B cell (primary cell): Measurements from ENCODE around the gene NMB. TPM values are rescaled to one million over a fixed set of nuclear protein-coding genes. Genes with fewer than 3 reads are reported as not detected.

Experiments used
- ATAC-seq: fragments of 200-7000 bp; cut with Tn5 transposase; one replicate; pipeline ENCODE4 v1.10.0; 2021; ENCODE audit warnings: low read depth, mild to moderate bottlenecking, moderate number of reproducible peaks, moderate library complexity
- CTCF ChIA-PET: fragments of 350-600 bp; sonication (Branson Sonifier 250); formaldehyde crosslinking; loops from one replicate; lab custom pipeline; 2021; ENCODE audit warnings: antibody characterized with exemption, inconsistent platforms; lab: Charles Lee
- POLR2A ChIA-PET: fragments of 350-600 bp; sonication (Branson Sonifier 250); formaldehyde crosslinking; loops from one replicate; lab custom pipeline; 2021; ENCODE audit warnings: antibody characterized with exemption; lab: Charles Lee
- DNase-seq: peaks from one replicate; pipeline ENCODE4 v3.0.0; 2013
- H2AFZ ChIP-seq: 2 replicates; pipeline ENCODE4 v1.6.1; 2012; ENCODE audit warnings: mild to moderate bottlenecking, low read depth, low read length; ENCODE audit not compliant: insufficient read depth, poor library complexity, severe bottlenecking
- H3K27ac ChIP-seq, 2 donors: 1 replicate in 1 of 2; 2 replicates in 1 of 2; pipeline ENCODE4 v1.5.1; 2012 to 2013; ENCODE audit warnings: low read length in 2 of 2, mild to moderate bottlenecking in 2 of 2, moderate library complexity in 1 of 2
- H3K27me3 ChIP-seq, 4 experiments: fragments of 200-600 bp in 1 of 4; sonication (generic) in 1 of 4; replicated peaks in 1 of 4; 1 replicate in 2 of 4; 2 replicates in 2 of 4; pipeline versions ENCODE4 v1.6.1 to v1.7.0; 2013 to 2016; ENCODE audit warnings: low read length in 3 of 4, mild to moderate bottlenecking in 2 of 4, mixed read lengths in 1 of 4, moderate library complexity in 1 of 4; ENCODE audit not compliant: insufficient read depth in 4 of 4, control insufficient read depth in 3 of 4; ENCODE audit errors: control extremely low read depth in 1 of 4
- H3K36me3 ChIP-seq, 2 experiments: replicated peaks in 1 of 2; 1 replicate in 1 of 2; 2 replicates in 1 of 2; pipeline versions ENCODE4 v1.6.1 to v1.7.1; 2013; ENCODE audit warnings: low read length in 1 of 2; ENCODE audit not compliant: insufficient read depth in 2 of 2, control insufficient read depth in 1 of 2; ENCODE audit errors: control extremely low read depth in 1 of 2, extremely low read depth in 1 of 2
- H3K4me1 ChIP-seq, 2 donors: fragments of 200-600 bp in 1 of 2; sonication (generic) in 1 of 2; 1 replicate in 1 of 2; 2 replicates in 1 of 2; pipeline versions ENCODE4 v1.5.1 to v1.6.1; 2013 to 2017; ENCODE audit warnings: low read length in 2 of 2; ENCODE audit not compliant: control insufficient read depth in 2 of 2, insufficient read depth in 2 of 2
- H3K4me2 ChIP-seq: replicated peaks from 2 replicates; pipeline ENCODE3; 2012; ENCODE audit warnings: mild to moderate bottlenecking, low read depth, low read length; ENCODE audit not compliant: poor library complexity, severe bottlenecking
- H3K4me3 ChIP-seq, 5 experiments: fragments of 200-600 bp in 1 of 5; sonication (generic) in 1 of 5; 1 replicate in 3 of 5; 2 replicates in 2 of 5; pipeline versions ENCODE4 v1.5.1 to v1.7.0; 2011 to 2016; ENCODE audit warnings: low read length in 4 of 5, mild to moderate bottlenecking in 4 of 5, low read depth in 2 of 5, control low read depth in 1 of 5, moderate library complexity in 1 of 5; ENCODE audit not compliant: insufficient read depth in 1 of 5; ENCODE audit errors: control extremely low read depth in 1 of 5, extremely low read depth in 1 of 5
- H3K79me2 ChIP-seq: fragments of 200-600 bp; sonication (generic); one replicate; pipeline ENCODE4 v1.6.0; 2016; ENCODE audit warnings: low read length; ENCODE audit not compliant: control insufficient read depth, insufficient read depth
- H3K9ac ChIP-seq: fragments of 200-600 bp; sonication (generic); 2 replicates; pipeline ENCODE4 v1.6.1; 2017; ENCODE audit warnings: mild to moderate bottlenecking, low read length, moderate library complexity
- H3K9me3 ChIP-seq, 3 donors: one replicate each; pipeline versions ENCODE4 v1.6.1 to v1.7.1; 2013; ENCODE audit warnings: low read length in 2 of 3; ENCODE audit not compliant: control insufficient read depth in 2 of 3, insufficient read depth in 1 of 3; ENCODE audit errors: control extremely low read depth in 1 of 3
- H4K20me1 ChIP-seq: 2 replicates; pipeline ENCODE4 v1.6.0; 2012; ENCODE audit warnings: mild to moderate bottlenecking, low read length; ENCODE audit not compliant: insufficient read depth, control insufficient read depth, poor library complexity, severe bottlenecking
- H3K27ac Mint-ChIP-seq: one replicate; pipeline ENCODE4 v1.8.0; 2021; ENCODE audit warnings: mixed read lengths
- H3K27me3 Mint-ChIP-seq: one replicate; pipeline ENCODE4 v1.8.0; 2021; ENCODE audit warnings: mixed read lengths
- H3K4me1 Mint-ChIP-seq: one replicate; pipeline ENCODE4 v1.8.0; 2021; ENCODE audit warnings: mixed read lengths
- H3K4me3 Mint-ChIP-seq: one replicate; pipeline ENCODE4 v1.8.0; 2021; ENCODE audit warnings: mixed read lengths
- H3K9me3 Mint-ChIP-seq: one replicate; pipeline ENCODE4 v1.8.0; 2022; ENCODE audit warnings: mixed read lengths; ENCODE audit not compliant: insufficient read depth
- CTCF ChIP-seq: fragments of 200-600 bp; IDR thresholded peaks from one replicate; pipeline ENCODE4 v1.8.0; 2022; ENCODE audit warnings: antibody characterized with exemption, mild to moderate bottlenecking
- EZH2 ChIP-seq: IDR thresholded peaks from 2 replicates; pipeline ENCODE4 v1.6.1; 2012; ENCODE audit warnings: borderline replicate concordance, low read depth, mild to moderate bottlenecking, moderate library complexity, low read length; ENCODE audit not compliant: insufficient read depth, poor library complexity, severe bottlenecking
- WGBS: methylation state at CpG from one replicate; pipeline ENCODE4 v1.1.5; 2013; ENCODE audit warnings: missing lambda C conversion rate; ENCODE audit not compliant: insufficient coverage; 5-methylcytosine and 5-hydroxymethylcytosine counted together
- intact Hi-C: fragments of 100-400 bp; cut with micrococcal nuclease; formaldehyde crosslinking; loops from one replicate; pipeline ENCODE4 v1.10.0; 2022
- polyA plus RNA-seq: library from polyadenylated mRNA; depleted of rRNA; stranded (reverse); fragments of >200 nt; gene quantifications from 2 replicates; pipeline ENCODE4 v1.2.3, GENCODE V29; 2012
- total RNA-seq, 2 donors: library from RNA; stranded (reverse); fragments of 120-200 nt in 1 of 2; gene quantifications; 1 replicate in 1 of 2; 2 replicates in 1 of 2; pipeline versions ENCODE4 v1.2.3 to v1.2.4, GENCODE V29; 2013 to 2022

Gene NMB
- total and polyA plus RNA-seq, 2 donors (not counting 1 experiment from before 2014, with no cell fraction given) = 2.3 to 3.0 TPM

DNA sequence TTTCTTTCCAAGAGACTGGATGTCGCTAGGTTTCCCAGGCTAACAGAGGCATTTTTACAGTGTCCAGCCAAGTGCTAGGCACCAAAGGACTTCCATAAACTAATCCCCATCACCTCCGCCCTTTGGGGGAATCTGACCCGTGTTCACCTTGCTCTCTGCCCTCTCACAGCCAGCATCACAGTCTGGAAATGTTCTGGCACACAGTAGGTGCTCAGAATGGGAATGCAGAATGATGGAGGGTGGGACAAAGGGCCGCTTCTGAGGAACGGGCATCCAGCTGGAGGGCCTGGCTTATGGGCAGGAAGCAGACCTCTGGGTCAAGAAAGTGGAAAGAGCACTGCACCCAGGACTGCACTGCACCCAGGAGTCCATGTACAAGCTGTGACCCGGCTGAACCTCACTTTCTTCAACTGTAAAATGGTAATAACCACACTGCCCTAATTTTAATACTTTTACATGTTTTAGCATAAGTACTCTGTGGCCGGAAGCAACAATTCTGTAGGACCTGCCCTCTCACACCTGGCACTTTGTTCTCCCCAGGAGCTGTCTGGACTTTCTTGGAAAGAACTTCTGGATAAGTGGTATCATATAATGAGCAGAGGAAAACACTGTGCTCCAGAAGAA lies 901 bp upstream of the NMB start:
- ChIA-PET CTCF (interaction anchor here (0.8 to 3.7 kb wide), 14 partner anchors 25 to 352 kb away, joined by 3 to 17 read pairs (median 4); partner anchors contain the start of gene SEC11A), POLR2A (interaction anchor here (0.7 to 1.6 kb wide), 7 partner anchors 57 to 321 kb away, joined by 3 to 18 read pairs (median 5); partner anchors contain the start of gene SEC11A)
- intact Hi-C loops = loop anchor here (1.0 kb wide), 6 partner anchors 28 to 321 kb away; partner anchors contain the start of genes SEC11A and ZNF592
- Histone ChIP-seq H2AFZ (peak overlapping the region; percentile 95), H3K4me1 (peaks cover 17 to 24% of the 10 kb centered on the region in 2 donors), H3K27me3 (no peaks in the 10 kb centered on the region), H3K27ac (peak overlapping the region in 1 of 2 donors; percentile 69), H3K79me2 (peaks cover 2% of the 10 kb centered on the region), H3K4me2 (peak overlapping the region; percentile 95), H3K9me3 (no peaks in the 10 kb centered on the region), H3K9ac (peak overlapping the region; percentile 76), H4K20me1 (no peaks in the 10 kb centered on the region), H3K4me3 (peak overlapping the region; percentile 38 to 86 (median 63)), H3K36me3 (no peaks in the 10 kb centered on the region)
- DNase-seq = peak; percentile 15
- H3K27me3 Mint-ChIP-seq = no peaks in the 10 kb centered on the region
- H3K4me3 Mint-ChIP-seq = peak overlapping the region; percentile 83
- H3K27ac Mint-ChIP-seq = peak overlapping the region; percentile 87
- H3K9me3 Mint-ChIP-seq = no peaks in the 10 kb centered on the region
- WGBS = 57% methylated on average over 3 of the region's 7 CpGs
- TF ChIP-seq CTCF (no peak), EZH2 (no peak)
- peaks cover 27% of the 10 kb centered on the region for H3K4me1 Mint-ChIP-seq
- ATAC-seq = no peak

DNA sequence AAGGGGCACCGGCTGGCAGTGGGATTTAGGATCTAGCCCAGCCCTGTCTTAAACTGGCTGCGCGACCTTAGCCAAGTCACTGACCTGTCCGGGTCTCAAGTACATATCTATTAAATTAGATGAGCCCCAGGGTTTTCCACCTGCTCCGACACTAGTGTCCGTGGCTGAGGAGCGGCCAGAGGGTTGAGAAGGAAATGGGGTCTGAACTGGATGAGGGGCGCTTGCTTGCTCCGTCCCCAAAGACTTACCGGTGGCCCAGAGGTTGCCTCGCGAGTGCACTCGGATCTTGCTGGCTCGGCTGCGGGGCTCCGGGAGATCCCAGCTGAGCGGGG lies 285 bp downstream of the NMB start:
- Histone ChIP-seq H4K20me1 (no peaks in the 10 kb centered on the region), H3K27ac (peak overlapping the region in 1 of 2 donors; percentile 30), H3K27me3 (no peaks in the 10 kb centered on the region), H3K4me2 (peak overlapping the region; percentile 95), H3K36me3 (no peaks in the 10 kb centered on the region), H3K4me1 (peaks cover 24 to 35% of the 10 kb centered on the region in 2 donors), H3K79me2 (peaks cover 13% of the 10 kb centered on the region), H3K9me3 (no peaks in the 10 kb centered on the region), H3K4me3 (peak overlapping the region; percentile 12 to 86 (median 63)), H2AFZ (peak overlapping the region; percentile 95), H3K9ac (peak overlapping the region; percentile 76)
- ATAC-seq = no peak
- DNase-seq = no peak
- Mint-ChIP-seq H3K9me3 (no peaks in the 10 kb centered on the region), H3K4me1 (peaks cover 32% of the 10 kb centered on the region), H3K27ac (peak overlapping the region; percentile 83), H3K27me3 (no peaks in the 10 kb centered on the region), H3K4me3 (peak overlapping the region; percentile 83)
- 15% methylated on average over 14 of the region's 17 CpGs for WGBS
- ChIA-PET POLR2A (interaction anchor here (1.6 kb wide), 1 partner anchor 90 kb away, joined by 18 read pairs; no protein-coding TSS in a partner anchor), CTCF (interaction anchor here (0.9 to 4.1 kb wide), 7 partner anchors 58 to 353 kb away, joined by 3 to 20 read pairs (median 9); partner anchors contain the start of gene SEC11A)
- TF ChIP-seq EZH2 = no peak
- no peak for TF ChIP-seq CTCF
- intact Hi-C loops = loop anchor here (1.0 kb wide), 6 partner anchors 26 to 323 kb away; partner anchors contain the start of genes SEC11A and ZNF592
